ENCODE measurements around the gene ERBB4.

The ERBB4 gene

GRCh38 chr2:212223696-212224095 lies 314.9 kb downstream of the ERBB4 start:
- H3K4me3 ChIP-seq (ENCODE audit: low read length) = no peak overlapping the region
- no peak for TF ChIP-seq CTCF (conservative IDR thresholded peaks at IDR 0.05; ENCODE audit: low read length)
- DNase-seq (ENCODE audit: low read depth) = no peak

GRCh38 chr2:212213191-212213590 lies 325.4 kb downstream of the ERBB4 start:
- TF ChIP-seq CTCF (conservative IDR thresholded peaks at IDR 0.05; ENCODE audit: low read length) = no peak
- DNase-seq (ENCODE audit: low read depth) = no peak
- H3K4me3 ChIP-seq (ENCODE audit: low read length) = no peak overlapping the region

- no peak for DNase-seq (ENCODE audit: low read depth)
- TF ChIP-seq CTCF (conservative IDR thresholded peaks at IDR 0.05; ENCODE audit: low read length) = no peak
- H3K4me3 ChIP-seq (ENCODE audit: low read length) = no peak overlapping the region
Observed at GRCh38 chr2:212208467-212208866, 330.1 kb downstream of the ERBB4 start.

GRCh38 chr2:212197776-212198175 lies 340.8 kb downstream of the ERBB4 start:
- no peak for DNase-seq (ENCODE audit: low read depth)
- no peak for TF ChIP-seq CTCF (conservative IDR thresholded peaks at IDR 0.05; ENCODE audit: low read length)
- no peak overlapping the region for H3K4me3 ChIP-seq (ENCODE audit: low read length)

GRCh38 chr2:212195626-212196025 lies 343.0 kb downstream of the ERBB4 start:
- TF ChIP-seq CTCF (conservative IDR thresholded peaks at IDR 0.05; ENCODE audit: low read length) = no peak
- H3K4me3 ChIP-seq (ENCODE audit: low read length) = no peak overlapping the region
- DNase-seq (ENCODE audit: low read depth) = no peak

GRCh38 chr2:212194396-212194795 lies 344.2 kb downstream of the ERBB4 start:
- no peak for TF ChIP-seq CTCF (conservative IDR thresholded peaks at IDR 0.05; ENCODE audit: low read length)
- H3K4me3 ChIP-seq (ENCODE audit: low read length) = no peak overlapping the region
- no peak for DNase-seq (ENCODE audit: low read depth)

GRCh38 chr2:212193803-212194202 lies 344.8 kb downstream of the ERBB4 start:
- no peak overlapping the region for H3K4me3 ChIP-seq (ENCODE audit: low read length)
- no peak for DNase-seq (ENCODE audit: low read depth)
- TF ChIP-seq CTCF (conservative IDR thresholded peaks at IDR 0.05; ENCODE audit: low read length) = no peak
